Activated CD8-positive, alpha-beta memory T cell treated with anti-CD3 and anti-CD28 coated beads for 4 hours (primary cell): ENCODE results near the gene ARRB1.

Source experiments
- DNase-seq, 2 donors: peaks; one replicate each; pipeline ENCODE4 v3.0.0-alpha.2; 2020; ENCODE audit warnings: low read depth in 2 of 2

The ARRB1 gene

GRCh38 chr11:75230621-75231020 lies 120.8 kb downstream of the ARRB1 start:
- DNase-seq = no peak

GRCh38 chr11:75229466-75229865 lies 122.0 kb downstream of the ARRB1 start:
- no peak for DNase-seq

GRCh38 chr11:75225794-75226193 lies 125.7 kb downstream of the ARRB1 start:
- no peak for DNase-seq

GRCh38 chr11:75223954-75224643 lies 127.4 kb downstream of the ARRB1 start:
- DNase-seq = no peak

GRCh38 chr11:75219869-75220268 lies 131.6 kb downstream of the ARRB1 start:
- DNase-seq = no peak

GRCh38 chr11:75214843-75215242 lies 136.6 kb downstream of the ARRB1 start:
- DNase-seq = no peak

GRCh38 chr11:75214411-75214821 lies 137.0 kb downstream of the ARRB1 start:
- peak; percentile 31 to 44 for DNase-seq
